GM18868 (cell line): ENCODE measurements around the gene CCDC178.

Experiments used
- ATAC-seq: cut with Tn5 transposase; IDR thresholded peaks from one replicate; pipeline ENCODE4 v1.9.1; 2021; ENCODE audit warnings: mild to moderate bottlenecking, moderate library complexity; ENCODE audit not compliant: unreplicated experiment

CCDC178 gene

GRCh38 chr18:33146014-33146413 lies 294.5 kb downstream of the CCDC178 start:
- no peak for ATAC-seq

GRCh38 chr18:33135951-33136660 lies 304.4 kb downstream of the CCDC178 start:
- no peak for ATAC-seq

- ATAC-seq, result no peak
Measured at GRCh38 chr18:33132657-33133056, 307.9 kb downstream of the CCDC178 start.

- no peak for ATAC-seq
Measured at GRCh38 chr18:33128581-33128980, 311.9 kb downstream of the CCDC178 start.

- ATAC-seq, result no peak
Measured at GRCh38 chr18:33123862-33124518, 316.5 kb downstream of the CCDC178 start.

GRCh38 chr18:33116376-33116775 lies 324.1 kb downstream of the CCDC178 start:
- no peak for ATAC-seq

GRCh38 chr18:33115917-33116316 lies 324.6 kb downstream of the CCDC178 start:
- ATAC-seq, result no peak

GRCh38 chr18:33115476-33115875 lies 325.0 kb downstream of the CCDC178 start:
- no peak for ATAC-seq

- ATAC-seq, result no peak
Measured at GRCh38 chr18:33114749-33115148, 325.8 kb downstream of the CCDC178 start.

GRCh38 chr18:33113416-33113815 lies 327.1 kb downstream of the CCDC178 start:
- no peak for ATAC-seq

- ATAC-seq, result no peak
Measured at GRCh38 chr18:33107511-33107910, 333.0 kb downstream of the CCDC178 start.

- ATAC-seq, result no peak
Measured at GRCh38 chr18:33101316-33101715, 339.2 kb downstream of the CCDC178 start.

- no peak for ATAC-seq
Measured at GRCh38 chr18:33099626-33100025, 340.9 kb downstream of the CCDC178 start.

- ATAC-seq, result no peak
Measured at GRCh38 chr18:33097126-33097525, 343.4 kb downstream of the CCDC178 start.

- no peak for ATAC-seq
Measured at GRCh38 chr18:33090461-33090860, 350.1 kb downstream of the CCDC178 start.

- no peak for ATAC-seq
Measured at GRCh38 chr18:33076601-33077000, 363.9 kb downstream of the CCDC178 start.

GRCh38 chr18:33074125-33074524 lies 366.4 kb downstream of the CCDC178 start:
- no peak for ATAC-seq

GRCh38 chr18:33062834-33063364 lies 377.6 kb downstream of the CCDC178 start:
- no peak for ATAC-seq

GRCh38 chr18:33052886-33053285 lies 387.6 kb downstream of the CCDC178 start:
- no peak for ATAC-seq

GRCh38 chr18:33051407-33051806 lies 389.1 kb downstream of the CCDC178 start:
- no peak for ATAC-seq

- no peak for ATAC-seq
Measured at GRCh38 chr18:33040213-33040612, 400.3 kb downstream of the CCDC178 start.

- ATAC-seq, result no peak
Measured at GRCh38 chr18:33034945-33035344, 405.6 kb downstream of the CCDC178 start.
